GM18868 (cell line): ENCODE measurements around the gene NCOA6.
"Not testable (repeated sequence)": the region's sequence is repeated elsewhere in the genome, so short reads cannot be mapped to it uniquely, and the experiment has no call there.

Experiments
- ATAC-seq: cut with Tn5 transposase; IDR thresholded peaks from one replicate; pipeline ENCODE4 v1.9.1; 2021; ENCODE audit warnings: mild to moderate bottlenecking, moderate library complexity; ENCODE audit not compliant: unreplicated experiment

The NCOA6 gene

DNA sequence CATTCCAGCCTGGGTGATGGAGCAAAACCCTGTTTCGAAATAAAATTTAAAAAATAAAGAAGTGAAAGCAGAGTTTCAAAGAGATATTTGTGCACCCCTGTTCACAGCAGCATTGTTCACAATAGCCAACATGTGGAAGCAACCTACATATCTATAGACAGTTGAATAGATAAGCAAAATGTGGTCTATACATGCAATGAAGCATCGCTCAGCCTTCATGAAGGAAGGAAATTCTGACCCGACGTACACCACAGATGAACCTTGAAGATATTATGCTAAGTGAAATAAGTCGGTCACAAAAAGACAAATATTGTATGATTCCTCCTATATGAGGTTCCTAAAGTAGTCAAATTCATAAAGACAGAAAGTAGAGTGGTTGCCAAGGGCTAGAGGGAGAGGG, 6.5 kb upstream of the NCOA6 start:
- no peak for ATAC-seq

DNA sequence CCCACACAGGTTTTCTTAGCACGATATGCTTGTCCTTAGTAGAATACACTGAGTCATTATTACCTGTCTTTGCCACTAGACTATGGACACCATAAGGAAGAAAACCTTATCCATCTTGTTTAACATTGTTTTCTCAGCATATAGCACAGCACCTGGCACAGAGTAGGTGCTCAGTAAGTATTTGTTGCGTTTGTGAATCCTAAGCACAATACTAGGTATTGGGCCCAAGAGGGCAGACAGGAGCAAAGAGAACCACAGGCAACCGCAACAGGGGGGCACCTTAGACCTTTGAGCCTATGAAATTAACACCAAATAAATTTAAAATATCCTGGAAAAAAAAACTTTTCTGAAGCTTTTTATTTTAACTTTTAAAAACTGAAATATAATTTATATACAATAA, 3.7 kb upstream of the NCOA6 start:
- ATAC-seq = no peak

DNA sequence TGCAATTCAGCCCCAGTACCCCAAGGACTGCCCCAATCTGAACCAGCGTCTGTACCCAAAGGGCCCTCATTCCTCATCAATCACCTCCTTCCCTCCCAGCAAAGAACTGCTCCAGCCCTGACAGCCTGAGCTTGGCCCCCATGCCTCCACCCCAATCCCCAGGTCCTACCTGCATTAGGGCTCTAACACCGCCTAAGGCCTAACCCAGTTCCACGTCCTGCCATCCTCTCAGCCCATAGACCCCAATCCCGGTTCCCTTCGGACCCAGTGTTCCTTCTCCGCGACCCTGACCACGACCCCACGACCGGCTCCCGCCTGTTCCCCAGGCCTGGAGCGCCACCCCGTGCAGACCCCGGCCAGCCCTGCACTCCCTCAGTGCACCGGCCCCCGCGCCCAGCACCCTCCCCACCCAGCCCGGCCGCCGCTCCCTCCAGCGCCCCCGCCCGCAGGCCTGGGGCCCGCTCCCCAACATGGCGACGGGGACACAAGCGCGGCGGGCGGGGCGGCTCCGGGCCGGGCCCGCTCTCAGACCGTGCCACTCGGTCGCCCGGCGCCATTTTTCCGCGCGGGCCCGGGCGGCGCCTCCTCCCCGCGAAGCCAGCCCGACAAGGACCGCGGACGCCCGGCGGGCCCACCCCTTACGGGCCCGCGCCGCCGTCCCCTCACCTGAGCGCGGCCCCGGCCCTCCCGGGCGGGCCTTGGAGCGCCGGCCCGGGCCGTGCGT, 483 bp downstream of the NCOA6 start:
- ATAC-seq = peak; percentile 79

DNA sequence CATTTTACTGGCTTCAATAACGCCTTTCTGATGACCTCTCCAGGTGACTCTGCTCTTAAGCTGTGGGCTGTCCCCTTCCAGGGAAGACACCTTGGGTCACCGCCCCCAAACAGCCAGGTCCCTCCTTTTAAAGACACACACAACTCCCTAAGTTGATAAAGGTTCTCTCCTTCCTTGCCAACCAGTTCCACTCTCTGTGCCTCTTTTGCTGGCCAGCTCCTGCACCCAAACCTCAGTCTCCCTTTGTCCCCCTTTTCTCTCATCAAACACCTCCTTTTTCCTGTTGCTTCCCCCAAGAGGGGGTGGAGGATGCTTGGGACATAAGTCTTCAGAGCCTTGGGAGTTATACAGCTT, 1.0 kb downstream of the NCOA6 start:
- peak; percentile 55 for ATAC-seq

DNA sequence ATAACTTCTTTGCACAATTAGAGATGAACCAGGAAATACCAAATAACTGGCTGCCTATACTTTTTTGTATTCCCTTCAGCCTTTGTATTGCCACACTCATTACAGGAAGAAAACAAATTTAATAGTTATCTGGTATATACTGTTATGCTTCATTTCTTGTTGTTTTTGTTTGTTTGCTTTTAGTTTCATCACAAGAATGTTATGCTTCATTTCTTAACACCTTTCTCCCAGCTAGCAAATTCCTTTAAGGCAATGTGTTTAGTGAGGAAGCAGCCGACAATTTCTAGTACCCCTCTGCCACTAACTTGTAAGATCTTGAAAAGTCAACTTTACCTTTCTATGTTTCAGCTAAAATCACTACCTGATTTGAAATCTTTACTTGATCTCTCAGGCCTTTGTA, 1.4 kb downstream of the NCOA6 start:
- no peak for ATAC-seq

DNA sequence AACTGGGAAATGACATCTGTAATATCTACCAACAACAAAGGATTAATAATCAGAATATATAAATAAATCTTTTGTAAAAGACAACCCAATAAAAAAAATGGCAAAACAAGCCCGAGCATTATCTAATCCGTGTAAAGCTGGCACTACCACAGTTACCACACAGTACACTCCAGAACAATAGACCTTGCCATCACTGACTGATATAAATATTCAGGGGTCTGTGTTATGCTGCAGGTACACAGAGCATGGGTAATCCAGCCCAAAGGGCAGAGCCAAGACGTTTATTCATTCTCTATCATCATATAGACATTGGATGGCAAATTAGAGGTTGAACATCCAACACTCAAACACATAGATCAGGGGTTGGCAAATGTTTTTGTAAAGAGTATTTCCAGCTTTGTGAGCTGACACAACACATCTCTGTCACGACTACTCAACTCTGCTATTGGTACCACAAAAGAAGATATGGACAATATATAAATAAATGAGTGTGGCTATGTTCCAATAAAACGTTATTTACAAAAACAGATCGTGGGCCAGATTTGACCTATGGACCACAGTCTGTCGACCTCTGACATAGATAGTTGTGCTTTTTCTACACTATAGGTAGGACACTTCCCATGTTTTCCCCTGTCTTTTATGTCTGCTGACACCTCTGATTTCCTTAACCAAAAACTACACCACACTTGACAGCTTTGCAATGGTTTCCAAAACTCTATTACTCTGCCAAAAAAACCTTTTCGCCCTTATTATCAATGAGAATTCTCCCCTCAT, 4.5 kb downstream of the NCOA6 start:
- ATAC-seq = no peak

DNA sequence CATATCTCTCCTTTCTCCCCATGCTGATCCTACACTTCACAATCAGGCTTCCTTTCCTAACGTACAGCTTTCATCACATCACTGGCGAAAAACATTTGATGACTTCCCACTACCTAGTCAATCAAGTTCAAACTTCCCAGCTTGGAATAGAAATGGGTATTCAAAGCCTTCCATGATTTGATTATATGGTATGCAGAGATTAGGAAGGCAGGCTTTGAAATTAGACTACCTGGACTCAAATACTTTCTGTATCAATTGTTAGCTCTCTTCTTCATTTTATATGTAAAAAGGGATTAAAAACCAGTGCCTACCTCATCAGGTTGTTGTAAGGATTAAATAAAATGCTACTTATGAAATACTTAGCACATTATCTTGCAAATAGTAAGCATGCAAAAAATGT, 7.7 kb downstream of the NCOA6 start:
- ATAC-seq = no peak

DNA sequence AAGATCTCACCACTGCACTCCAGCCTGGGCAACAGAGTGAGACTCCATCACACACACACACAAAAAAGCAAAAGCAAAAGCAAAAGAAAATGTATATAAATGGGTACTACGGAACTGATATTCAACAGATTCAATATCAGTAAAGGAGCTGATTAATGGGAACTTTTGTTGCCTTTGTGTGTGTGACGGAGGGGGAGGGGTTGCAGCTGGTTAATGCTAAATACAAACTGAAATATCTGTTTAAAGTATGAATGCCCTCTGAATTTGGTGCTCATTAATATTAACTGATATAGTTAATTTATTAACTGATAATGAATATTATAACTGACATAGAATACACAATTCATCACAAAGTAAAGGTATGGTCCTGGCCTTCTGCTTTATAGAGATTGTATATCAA, 8.4 kb downstream of the NCOA6 start:
- no peak for ATAC-seq

DNA sequence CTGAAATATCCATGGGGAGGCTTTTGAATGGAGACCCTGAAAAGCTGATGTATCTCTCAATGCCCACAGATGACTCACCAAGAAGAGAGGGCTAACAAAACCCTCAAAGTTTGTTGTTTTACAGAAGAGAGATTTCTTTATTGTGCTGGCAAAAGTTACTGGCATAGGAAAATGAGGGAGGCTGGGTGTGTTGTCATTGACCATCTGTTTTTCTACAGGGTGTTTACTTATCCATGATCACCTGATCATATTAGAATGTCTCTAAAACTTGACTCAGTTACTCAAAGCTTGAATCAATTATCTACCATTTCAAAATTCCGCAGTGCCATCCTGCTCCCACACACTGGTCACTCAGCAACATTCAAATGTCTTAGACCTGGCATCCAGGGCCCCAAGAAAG, 9.8 kb downstream of the NCOA6 start:
- no peak for ATAC-seq

DNA sequence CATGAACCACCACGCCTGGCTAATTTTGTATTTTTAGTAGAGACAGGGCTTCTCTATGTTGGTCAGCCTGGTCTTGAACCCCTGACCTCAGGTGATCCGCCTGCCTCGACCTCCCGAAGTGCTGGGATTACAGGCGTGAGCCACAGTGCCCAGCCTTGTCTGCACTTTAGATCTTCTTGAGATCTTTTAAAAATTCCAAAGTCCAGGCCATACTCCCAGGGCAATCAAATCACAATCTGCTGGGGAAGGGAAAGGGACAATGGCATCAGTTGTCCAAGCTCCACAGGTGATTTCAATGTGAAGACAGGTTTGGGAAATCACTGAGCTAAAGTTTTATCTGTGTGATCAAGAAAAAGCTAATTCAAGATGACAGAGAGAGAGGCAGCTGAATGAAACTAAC, 16.9 kb downstream of the NCOA6 start:
- ATAC-seq = no peak

DNA sequence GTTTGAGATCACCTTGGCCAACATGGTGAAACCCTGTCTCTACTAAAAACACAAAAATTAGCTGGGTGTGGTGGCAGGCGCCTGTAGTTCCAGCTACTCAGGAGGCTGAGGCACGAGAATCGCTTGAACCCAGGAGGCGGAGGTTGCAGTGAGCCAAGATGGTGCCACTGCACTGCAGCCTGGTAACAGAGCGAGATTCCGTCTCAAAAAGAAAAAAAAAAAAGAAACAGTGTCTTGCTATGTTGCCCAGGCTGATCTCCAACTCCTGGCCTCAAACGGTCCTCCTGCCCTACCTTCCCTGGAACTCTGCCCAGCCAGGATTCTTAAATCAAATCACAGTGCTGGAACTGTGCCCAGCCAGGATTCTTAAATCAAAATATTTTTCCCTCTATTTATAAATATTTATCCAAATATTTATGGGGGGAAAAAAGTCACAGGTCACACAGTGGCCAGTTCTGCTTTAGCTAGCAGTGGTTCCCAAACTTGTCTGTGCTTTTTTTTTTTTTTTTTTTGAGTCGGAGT, 17.4 kb downstream of the NCOA6 start:
- ATAC-seq = not testable (repeated sequence)

DNA sequence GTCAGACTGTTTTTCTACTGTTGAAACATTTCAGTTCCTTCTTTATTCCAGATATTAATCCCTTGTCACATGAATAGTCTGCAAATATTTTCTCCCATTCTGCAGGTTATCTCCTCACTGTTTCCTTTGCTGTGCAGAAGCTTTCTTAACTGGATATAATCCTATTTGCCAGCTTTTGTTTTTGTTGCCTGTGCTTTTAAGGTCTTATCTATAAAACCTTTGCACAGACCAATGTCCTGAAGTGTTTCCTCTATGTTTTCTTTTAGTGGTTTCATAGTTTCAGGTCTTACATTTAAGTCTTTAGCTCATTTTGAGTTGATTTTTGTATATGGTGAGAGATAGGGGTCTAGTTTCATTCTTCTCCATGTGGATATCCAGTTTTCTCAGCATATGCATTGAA, 19.2 kb downstream of the NCOA6 start:
- no peak for ATAC-seq

DNA sequence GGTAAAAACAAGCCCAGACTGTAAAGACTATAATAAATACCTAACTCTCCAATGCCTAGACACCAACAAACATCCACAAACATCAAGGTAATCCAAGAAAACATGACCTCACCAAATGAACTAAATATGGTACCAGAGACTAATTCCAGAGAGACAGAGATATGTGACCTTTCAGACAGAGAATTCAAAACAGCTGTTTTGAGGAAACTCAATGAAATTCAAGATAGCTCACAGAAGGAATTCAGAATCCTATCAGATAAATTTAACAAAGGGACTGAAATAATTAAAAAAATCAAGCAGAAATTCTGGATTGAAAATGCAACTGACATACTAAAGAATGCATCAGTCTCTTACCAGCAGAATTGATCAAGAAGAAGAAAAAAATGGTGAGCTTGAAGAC, 26.6 kb downstream of the NCOA6 start:
- no peak for ATAC-seq

DNA sequence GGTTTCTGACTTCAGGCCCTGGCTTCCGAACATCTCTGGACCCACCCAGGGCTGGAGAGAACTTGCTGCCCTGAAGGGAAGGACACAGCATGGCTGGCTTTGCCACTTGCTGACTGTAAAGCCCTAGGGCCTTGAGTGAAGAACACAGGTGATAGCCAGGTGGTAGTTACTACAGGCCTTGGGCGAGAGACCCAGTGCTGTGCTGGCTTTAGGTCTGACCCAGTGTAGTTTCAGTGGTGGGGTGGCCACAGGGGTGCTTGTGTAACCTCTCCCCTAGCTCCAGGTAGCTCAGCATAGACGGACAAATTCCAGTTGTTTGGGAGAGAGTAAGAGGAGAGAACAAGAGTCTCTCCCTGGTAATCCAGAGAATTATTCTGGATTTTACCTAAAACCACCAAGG, 27.1 kb downstream of the NCOA6 start:
- ATAC-seq = no peak

DNA sequence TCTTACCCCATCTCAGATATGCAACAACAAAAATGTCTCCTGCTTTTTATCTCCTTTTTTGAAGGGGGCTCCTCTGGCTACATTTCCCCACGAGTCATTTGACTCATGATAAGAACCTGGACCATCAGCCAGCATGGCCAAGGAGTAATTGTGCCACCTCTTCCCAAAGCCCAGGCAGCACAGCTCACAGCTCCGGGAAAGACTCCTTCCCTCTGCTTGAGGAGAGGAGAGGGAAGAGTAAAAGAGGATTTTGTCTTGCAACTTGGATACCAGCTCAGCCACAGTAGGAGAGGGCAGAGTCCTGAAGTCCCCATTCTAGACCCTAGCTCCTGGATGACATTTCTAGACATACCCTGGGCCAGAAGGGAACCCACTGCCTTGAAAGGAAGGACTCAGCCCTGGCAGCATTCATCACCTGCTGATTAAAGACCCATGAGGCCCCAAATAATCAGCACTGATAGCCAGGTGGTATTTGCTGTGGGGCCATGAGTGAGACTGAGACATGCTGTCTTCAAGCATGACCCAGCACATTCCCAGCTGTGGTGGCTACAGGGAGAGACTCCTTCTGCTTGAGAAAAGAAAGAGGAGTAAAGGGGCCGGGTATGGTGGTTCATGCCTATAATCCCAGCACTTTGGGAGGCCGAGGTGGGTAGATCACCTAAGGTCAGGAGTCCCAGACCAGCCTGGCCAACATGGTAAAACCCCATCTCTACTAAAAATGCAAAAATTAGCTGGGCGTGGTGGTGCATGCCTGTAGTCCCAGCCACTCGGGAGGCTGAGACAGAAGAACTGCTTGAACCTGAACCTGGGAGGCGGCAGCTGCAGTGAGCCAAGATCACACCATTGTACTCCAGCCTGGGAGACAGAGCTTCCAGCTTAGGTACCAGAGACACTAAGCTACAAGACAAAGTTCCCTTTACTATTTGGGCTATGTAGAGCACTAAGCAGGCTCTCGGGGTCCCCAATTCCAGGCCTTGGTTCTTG, 28.1 kb downstream of the NCOA6 start:
- ATAC-seq = no peak

DNA sequence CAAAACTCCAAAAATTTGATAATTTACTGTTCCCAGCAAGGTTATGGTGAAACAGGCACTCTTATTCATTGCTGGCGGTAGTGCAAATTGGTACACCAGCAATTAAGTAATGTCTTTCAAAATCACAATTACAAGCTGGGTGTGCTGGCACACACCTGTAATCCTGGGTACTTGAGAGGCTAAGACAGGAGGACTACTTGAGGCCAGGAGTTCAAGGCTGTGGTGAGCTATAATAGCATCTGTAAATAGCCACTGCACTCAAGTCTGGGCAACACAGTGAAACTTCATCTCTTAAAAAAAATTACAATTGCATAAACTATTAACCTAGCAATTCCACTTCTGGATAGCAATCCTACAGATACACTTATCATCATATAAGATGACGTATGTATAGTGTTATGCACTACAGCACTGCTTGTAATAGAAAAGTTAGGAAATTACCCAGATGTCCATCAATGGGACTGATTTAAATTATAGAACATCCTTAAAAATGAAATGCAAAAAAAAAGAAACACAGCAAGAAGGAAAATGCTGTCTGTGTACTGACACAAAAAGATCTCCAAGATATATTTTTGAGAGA, 31.4 kb downstream of the NCOA6 start:
- ATAC-seq = no peak

DNA sequence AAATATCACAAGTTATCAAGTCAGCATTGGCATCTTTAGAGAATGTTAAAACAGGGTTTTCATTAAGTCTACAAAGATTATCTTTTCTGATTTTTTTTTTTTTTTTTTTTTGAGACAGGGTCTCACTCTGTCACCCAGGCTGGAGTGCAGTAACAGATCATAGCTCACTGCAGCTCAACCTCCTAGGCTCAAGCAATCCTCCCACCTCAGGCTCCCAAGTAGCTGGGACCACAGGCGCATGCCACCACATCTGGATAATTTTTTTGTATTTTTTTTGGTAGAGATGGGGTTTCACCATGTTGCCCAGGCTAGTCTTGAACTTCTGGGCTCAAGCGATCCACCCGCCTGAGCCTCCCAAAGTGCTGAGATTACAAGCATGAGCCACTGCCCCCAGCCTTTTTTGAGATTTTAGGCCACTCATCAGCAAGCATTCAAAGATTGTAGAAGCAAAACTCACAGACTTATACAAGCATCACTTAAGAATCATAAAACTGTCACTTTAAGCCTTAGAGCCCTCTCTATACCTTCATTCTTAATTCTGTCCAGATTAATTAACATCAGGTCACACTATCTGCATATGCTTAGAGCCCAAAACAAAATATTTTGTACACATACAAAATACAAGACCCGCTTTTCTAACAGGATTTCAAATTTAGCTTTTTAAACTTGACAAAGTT, 32.6 kb downstream of the NCOA6 start:
- no peak for ATAC-seq

DNA sequence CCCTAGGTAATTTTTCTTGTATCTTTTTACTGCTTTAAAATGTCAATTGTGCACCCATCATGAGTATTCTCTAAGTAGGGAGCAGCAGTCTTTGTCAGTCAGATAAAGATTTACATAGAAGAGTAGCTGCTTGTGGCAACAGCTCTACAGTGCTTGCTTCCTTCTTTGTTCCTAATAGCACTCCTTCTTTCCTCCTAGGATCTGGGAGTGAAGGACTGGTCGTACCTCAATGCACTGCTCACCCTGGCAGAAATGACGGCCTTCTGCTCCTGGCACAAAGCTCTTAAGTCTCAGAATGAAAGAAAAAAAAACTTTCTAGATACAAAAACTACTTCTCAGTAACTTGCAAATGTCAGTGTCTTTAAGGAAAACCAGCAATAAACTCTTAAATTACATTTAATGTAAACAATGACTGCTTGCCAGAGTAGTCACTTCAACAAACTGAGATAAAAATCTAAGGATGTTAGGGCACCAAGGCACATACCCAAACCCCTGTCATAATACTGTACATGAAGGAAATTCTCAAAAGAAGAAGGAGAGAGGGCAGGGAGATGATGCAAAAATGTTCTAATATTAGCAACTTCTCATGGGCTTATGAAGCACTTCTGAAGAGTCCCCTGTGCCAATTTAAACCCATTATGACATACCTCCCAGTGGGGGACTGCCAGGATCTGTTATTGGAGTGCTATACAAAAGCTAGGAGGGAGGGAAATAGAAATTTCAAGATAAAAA, 34.0 kb downstream of the NCOA6 start:
- no peak for ATAC-seq

DNA sequence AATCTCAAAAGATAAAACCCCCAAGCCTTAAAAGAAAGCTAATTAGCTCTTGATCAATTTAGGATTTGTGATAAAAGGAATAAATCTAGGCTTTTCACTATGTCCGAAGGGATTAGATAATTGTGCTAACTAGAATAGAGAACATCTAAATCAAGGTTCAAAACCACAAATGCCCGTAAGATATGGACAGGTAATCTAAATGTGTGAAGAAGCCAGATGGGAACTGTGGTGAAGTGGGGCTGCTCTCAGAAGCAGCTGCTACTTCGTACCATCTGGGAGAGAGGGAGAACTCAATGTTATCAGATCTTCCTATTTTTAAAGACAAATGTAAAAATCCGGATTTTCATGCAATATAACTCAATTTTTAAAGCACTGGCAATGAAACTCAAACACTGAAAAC, 44.2 kb downstream of the NCOA6 start:
- no peak for ATAC-seq

DNA sequence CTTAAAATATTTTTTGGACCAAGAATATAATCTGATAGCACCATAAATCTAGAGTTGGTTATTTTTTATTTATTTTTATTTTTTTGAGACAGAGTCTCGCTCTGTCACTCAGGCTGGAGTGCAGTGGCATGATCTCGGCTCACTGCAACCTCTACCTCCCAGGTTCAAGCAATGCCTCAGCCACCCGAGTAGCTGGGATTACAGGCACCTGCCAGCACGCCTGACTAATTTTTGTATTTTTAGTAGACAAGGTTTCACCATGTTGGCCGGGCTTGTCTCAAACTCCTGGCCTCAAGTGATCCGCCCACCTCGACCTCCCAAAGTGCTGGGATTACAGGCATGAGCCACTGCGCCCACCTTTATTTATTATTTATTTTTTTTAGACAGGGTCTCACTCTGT, 45.2 kb downstream of the NCOA6 start:
- not testable (repeated sequence) for ATAC-seq
